ENCODE results near the gene CPNE2.
"Not testable (repeated sequence)": the region's sequence is repeated elsewhere in the genome, so short reads cannot be mapped to it uniquely, and the experiment has no call there.

Gene CPNE2

DNA sequence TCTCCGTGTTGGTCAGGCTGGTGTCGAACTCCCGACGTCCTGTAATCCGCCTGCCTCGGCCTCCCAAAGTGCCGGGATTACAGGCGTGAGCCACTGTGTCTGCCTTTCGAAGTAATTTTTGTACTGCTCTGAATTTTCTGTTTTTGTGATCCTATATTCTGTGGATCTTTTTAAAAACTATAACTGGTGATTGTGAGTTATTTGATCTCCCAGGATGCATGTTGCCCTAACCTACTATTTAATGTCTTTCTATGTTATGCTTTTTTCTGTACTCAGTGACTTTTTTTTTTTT lies 96.3 kb downstream of the CPNE2 start:
- no peak for DNase-seq (ENCODE audit: low read depth)
- TF ChIP-seq, protein P1, sequence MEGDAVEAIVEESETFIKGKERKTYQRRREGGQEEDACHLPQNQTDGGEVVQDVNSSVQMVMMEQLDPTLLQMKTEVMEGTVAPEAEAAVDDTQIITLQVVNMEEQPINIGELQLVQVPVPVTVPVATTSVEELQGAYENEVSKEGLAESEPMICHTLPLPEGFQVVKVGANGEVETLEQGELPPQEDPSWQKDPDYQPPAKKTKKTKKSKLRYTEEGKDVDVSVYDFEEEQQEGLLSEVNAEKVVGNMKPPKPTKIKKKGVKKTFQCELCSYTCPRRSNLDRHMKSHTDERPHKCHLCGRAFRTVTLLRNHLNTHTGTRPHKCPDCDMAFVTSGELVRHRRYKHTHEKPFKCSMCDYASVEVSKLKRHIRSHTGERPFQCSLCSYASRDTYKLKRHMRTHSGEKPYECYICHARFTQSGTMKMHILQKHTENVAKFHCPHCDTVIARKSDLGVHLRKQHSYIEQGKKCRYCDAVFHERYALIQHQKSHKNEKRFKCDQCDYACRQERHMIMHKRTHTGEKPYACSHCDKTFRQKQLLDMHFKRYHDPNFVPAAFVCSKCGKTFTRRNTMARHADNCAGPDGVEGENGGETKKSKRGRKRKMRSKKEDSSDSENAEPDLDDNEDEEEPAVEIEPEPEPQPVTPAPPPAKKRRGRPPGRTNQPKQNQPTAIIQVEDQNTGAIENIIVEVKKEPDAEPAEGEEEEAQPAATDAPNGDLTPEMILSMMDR (IDR thresholded peaks at IDR 0.05; ENCODE audit: low read length, missing control alignments) = no peak
- H3K4me3 ChIP-seq (replicated peaks; ENCODE audit: low read depth, low read length) = no peak overlapping the region

DNA sequence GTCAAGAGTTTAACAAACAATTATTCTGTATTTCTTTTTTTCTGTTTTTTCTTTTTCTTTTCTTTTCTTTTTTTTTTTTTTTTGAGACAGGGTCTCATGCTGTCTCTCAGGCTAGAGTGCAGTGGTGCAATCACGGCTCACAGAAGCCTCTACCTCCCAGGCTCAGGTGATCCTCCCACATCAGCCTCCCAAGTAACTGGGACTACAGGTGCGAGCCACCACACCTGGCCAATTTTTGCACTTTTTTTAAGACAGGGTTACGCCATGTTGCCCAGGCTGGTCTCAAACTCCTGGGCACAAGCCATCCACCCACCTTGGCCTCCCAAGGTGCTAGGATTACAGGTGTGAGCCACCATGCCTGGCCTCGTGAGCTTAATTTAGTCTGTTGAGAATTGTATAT lies 97.1 kb downstream of the CPNE2 start:
- DNase-seq (ENCODE audit: low read depth); H3K4me3 ChIP-seq (replicated peaks; ENCODE audit: low read depth, low read length): not testable (repeated sequence)

DNA sequence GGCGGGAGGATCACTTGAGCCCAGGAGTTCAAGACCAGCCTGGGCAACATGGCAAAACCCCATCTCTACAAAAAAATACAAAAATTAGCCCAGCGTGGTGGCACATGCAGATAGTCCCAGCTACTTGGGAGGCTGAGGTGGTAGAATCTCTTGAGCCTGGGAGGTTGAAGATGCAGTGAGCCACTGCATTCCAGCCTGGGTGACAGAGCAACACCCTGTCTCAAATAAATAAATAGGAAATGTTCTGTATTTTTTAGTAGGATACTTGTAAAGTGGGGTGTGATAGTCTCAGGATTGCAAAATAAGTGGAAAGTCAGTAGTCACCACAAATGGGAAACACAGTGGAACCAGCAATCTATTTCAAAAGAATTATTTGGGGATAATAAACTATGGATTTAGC lies 97.8 kb downstream of the CPNE2 start:
- H3K4me3 ChIP-seq (replicated peaks; ENCODE audit: low read depth, low read length) = no peak overlapping the region
- no peak for DNase-seq (ENCODE audit: low read depth)
- TF ChIP-seq, protein P1 (IDR thresholded peaks at IDR 0.05; ENCODE audit: low read length, missing control alignments) = no peak

- no peak overlapping the region for H3K4me3 ChIP-seq (replicated peaks; ENCODE audit: low read depth, low read length)
- TF ChIP-seq, protein P1 (IDR thresholded peaks at IDR 0.05; ENCODE audit: low read length, missing control alignments) = no peak
- peak; percentile 33 for DNase-seq (ENCODE audit: low read depth)
Measured at GRCh38 chr16:57191056-57191571, 98.7 kb downstream of the CPNE2 start.

- peak; percentile 13 for DNase-seq (ENCODE audit: low read depth)
- TF ChIP-seq, protein P1 (IDR thresholded peaks at IDR 0.05; ENCODE audit: low read length, missing control alignments) = no peak
- H3K4me3 ChIP-seq (replicated peaks; ENCODE audit: low read depth, low read length) = no peak overlapping the region
Measured at GRCh38 chr16:57192146-57192545, 99.8 kb downstream of the CPNE2 start.

DNA sequence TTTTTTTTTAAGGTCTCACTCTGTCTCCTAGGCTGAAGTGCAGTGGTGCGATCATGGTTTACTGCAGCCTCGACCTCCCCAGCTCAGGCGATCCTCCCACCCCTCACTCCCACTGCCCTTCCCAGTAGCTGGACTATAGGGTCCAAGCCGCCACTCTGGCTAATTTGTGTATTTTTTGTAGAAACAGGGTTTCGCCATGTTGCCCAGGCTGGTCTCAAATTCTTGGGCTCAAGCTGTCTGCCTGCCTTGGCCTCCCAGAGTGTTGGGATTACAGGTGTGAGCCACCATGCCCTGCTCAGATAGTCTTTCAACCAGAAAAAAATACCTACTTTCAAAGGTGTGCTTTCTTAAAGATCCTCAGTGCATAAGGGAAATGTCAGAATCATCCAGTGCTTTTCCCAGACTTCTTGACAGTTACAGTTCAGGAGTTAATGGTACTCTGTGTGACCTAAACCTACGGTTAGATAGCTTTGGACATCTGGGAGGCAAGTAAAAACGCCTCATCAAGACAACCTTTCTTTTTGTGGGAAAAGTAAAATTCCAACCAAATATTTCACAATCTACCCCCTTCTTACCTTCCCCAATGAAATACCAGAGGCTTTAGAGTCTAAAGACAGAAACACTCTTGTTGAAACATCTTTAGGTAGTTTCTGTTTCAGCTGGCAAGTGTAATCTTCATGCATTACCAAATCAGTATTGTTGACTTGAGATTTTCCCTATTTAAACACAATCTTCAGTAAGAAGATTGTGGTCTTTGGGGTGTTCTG lies 100.5 kb downstream of the CPNE2 start:
- TF ChIP-seq, protein P1 (IDR thresholded peaks at IDR 0.05; ENCODE audit: low read length, missing control alignments) = no peak
- no peak overlapping the region for H3K4me3 ChIP-seq (replicated peaks; ENCODE audit: low read depth, low read length)
- peak; percentile 36 for DNase-seq (ENCODE audit: low read depth)

GRCh38 chr16:57194512-57194911 lies 102.1 kb downstream of the CPNE2 start:
- H3K4me3 ChIP-seq (replicated peaks; ENCODE audit: low read depth, low read length) = no peak overlapping the region
- TF ChIP-seq, protein P1 (IDR thresholded peaks at IDR 0.05; ENCODE audit: low read length, missing control alignments) = no peak
- peak; percentile 91 for DNase-seq (ENCODE audit: low read depth)

All from fibroblast of pulmonary artery (primary cell).